Stomach (tissue), 9 donors: ENCODE measurements around the gene DSEL. TPM values are rescaled to one million over a fixed set of nuclear protein-coding genes. Genes with fewer than 3 reads are reported as not detected.

Source experiments
- DNase-seq, 2 donors: peaks; one replicate each; pipeline versions ENCODE4 v3.0.0 to v3.0.0-alpha.2; 2013 to 2019
- H3K27ac ChIP-seq, 5 donors: fragments of 200-600 bp in 4 of 5; sonication (generic) in 4 of 5; one replicate each; pipeline ENCODE4 v1.5.1; 2013 to 2019; ENCODE audit warnings: mild to moderate bottlenecking in 1 of 5, moderate library complexity in 1 of 5
- H3K27me3 ChIP-seq, 3 donors: fragments of 200-600 bp; sonication (generic); one replicate each; pipeline ENCODE4 v1.5.1; 2017 to 2019; ENCODE audit warnings: mixed run types in 1 of 3
- H3K36me3 ChIP-seq, 4 donors: fragments of 200-600 bp; sonication (generic); 1 replicate in 3 of 4; 2 replicates in 1 of 4; pipeline ENCODE4 v1.5.1; 2016 to 2019
- H3K4me1 ChIP-seq, 4 donors: fragments of 200-600 bp; sonication (generic); one replicate each; pipeline ENCODE4 v1.5.1; 2016 to 2019
- H3K4me3 ChIP-seq, 4 donors: fragments of 200-600 bp; sonication (generic) in 3 of 4; one replicate each; pipeline ENCODE4 v1.5.1; 2016 to 2019; ENCODE audit warnings: mild to moderate bottlenecking in 1 of 4
- H3K9me3 ChIP-seq, 4 donors: fragments of 200-600 bp; sonication (generic); one replicate each; pipeline ENCODE4 v1.5.1; 2016 to 2019
- EP300 ChIP-seq: sonication (generic); formaldehyde crosslinking; IDR thresholded peaks from one replicate; pipeline ENCODE4 v1.6.1; 2017; ENCODE audit warnings: antibody characterized with exemption
- POLR2A ChIP-seq, 4 donors: fragments of 450-650 bp; IDR thresholded peaks; one replicate each; pipeline ENCODE4 v1.6.1; 2016; ENCODE audit warnings: antibody characterized with exemption in 4 of 4, control low read depth in 2 of 4, mild to moderate bottlenecking in 1 of 4, moderate library complexity in 1 of 4
- POLR2AphosphoS5 ChIP-seq, 3 donors: sonication (generic); formaldehyde crosslinking; IDR thresholded peaks; one replicate each; pipeline ENCODE4 v1.6.1; 2016; ENCODE audit warnings: antibody characterized with exemption in 3 of 3
- WGBS, 5 donors: extraction: QIAGEN DNeasy Blood & Tissue Kit in 3 of 5; methylation state at CpG; one replicate each; pipeline versions ENCODE4 v1.1.5 to v1.1.7; 2013 to 2018; 5-methylcytosine and 5-hydroxymethylcytosine counted together
- intact Hi-C: fragments of 100-400 bp; cut with DNase I; formaldehyde crosslinking; loops from one replicate; pipeline ENCODE4 v1.15.1; 2023; ENCODE audit warnings: low total_unique reads
- polyA plus RNA-seq, 3 donors: library from polyadenylated mRNA; stranded (reverse); fragments of 200-250 nt; gene quantifications; one replicate each; pipeline ENCODE4 v1.2.3, GENCODE V29; 2013
- total RNA-seq, 5 donors: library from RNA; depleted of rRNA; stranded (reverse); fragments of >200 nt; gene quantifications; one replicate each; pipeline versions ENCODE4 v1.1.0 to v1.2.3, GENCODE V29; 2014 to 2016
- TF ChIP-seq, protein P1 (sequence below), 7 experiments: fragments of 450-650 bp in 4 of 7; fragments of 200-600 bp in 3 of 7; sonication (generic) in 3 of 7; IDR thresholded peaks; one replicate each; pipeline ENCODE4 v1.5.1; 2016 to 2019; ENCODE audit warnings: antibody characterized with exemption in 7 of 7, control low read depth in 2 of 7, mild to moderate bottlenecking in 1 of 7
- donor health status: healthy with polysubstance abuse.
- donor health status: Bipolar disorder and iron deficiency.
- donor health status: healthy.

DSEL gene
- total and polyA plus RNA-seq, 8 donors = 0.78 to 23.9 (median 4.6) TPM

DNA sequence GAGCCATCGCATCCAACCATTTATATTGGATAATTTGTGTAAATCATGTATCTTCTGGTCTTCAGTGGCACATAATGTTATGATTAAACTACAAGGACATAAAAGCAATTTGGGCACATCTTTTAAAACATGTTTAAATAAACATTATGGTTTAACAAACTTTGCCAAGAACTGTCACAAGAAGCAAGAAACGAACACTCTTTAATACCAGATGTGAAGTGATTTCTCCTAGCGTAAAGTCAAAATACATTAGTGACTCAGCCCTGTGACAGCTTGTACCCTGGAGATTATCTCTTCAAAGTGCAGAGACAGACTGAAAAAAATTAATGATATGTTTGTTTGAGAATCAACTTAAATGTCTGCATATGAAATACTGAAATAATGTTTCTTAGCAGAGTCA, 39.9 kb downstream of the DSEL start:
- H3K4me3 ChIP-seq = no peak overlapping the region
- H3K4me1 ChIP-seq = peaks cover 0 to 3% (median 0%) of the 10 kb centered on the region in 4 donors
- no peak overlapping the region for H3K27ac ChIP-seq
- no peak for TF ChIP-seq POLR2AphosphoS5 (IDR thresholded peaks at IDR 0.05)
- TF ChIP-seq POLR2A (IDR thresholded peaks at IDR 0.05) = no peak
- TF ChIP-seq, protein P1, sequence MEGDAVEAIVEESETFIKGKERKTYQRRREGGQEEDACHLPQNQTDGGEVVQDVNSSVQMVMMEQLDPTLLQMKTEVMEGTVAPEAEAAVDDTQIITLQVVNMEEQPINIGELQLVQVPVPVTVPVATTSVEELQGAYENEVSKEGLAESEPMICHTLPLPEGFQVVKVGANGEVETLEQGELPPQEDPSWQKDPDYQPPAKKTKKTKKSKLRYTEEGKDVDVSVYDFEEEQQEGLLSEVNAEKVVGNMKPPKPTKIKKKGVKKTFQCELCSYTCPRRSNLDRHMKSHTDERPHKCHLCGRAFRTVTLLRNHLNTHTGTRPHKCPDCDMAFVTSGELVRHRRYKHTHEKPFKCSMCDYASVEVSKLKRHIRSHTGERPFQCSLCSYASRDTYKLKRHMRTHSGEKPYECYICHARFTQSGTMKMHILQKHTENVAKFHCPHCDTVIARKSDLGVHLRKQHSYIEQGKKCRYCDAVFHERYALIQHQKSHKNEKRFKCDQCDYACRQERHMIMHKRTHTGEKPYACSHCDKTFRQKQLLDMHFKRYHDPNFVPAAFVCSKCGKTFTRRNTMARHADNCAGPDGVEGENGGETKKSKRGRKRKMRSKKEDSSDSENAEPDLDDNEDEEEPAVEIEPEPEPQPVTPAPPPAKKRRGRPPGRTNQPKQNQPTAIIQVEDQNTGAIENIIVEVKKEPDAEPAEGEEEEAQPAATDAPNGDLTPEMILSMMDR (IDR thresholded peaks at IDR 0.05) = no peak
- TF ChIP-seq EP300 = no peak
- H3K36me3 ChIP-seq = no peaks in the 10 kb centered on the region
- intact Hi-C loops = no loop called here
- H3K9me3 ChIP-seq = no peaks in the 10 kb centered on the region
- 62 to 75% (median 71%) methylated on average over 3 of the region's 3 CpGs for WGBS, 5 donors
- no peaks in the 10 kb centered on the region for H3K27me3 ChIP-seq
- no peak for DNase-seq

DNA sequence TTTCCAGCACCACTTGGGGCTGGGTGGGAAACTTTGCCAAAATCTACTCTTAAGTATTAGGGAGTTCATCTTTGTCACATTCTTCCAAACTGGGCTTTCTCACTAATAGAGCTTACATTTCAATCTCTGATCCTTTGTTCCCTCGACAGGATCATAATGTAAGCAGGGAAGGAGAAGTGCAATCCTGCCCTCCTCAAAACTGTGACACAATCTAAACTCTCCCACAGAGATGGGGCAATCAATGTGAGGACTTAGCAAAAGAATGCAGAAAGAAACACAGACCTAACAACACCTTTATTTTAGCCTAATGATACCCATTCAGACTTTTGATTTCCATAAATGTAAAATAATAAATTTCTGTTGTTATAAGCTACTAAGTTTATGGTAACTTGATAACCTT, 40.8 kb downstream of the DSEL start:
- 6 to 19% (median 15%) methylated on average over 1 of the region's 1 CpG for WGBS, 5 donors
- Histone ChIP-seq H3K9me3 (no peaks in the 10 kb centered on the region), H3K4me1 (peaks cover 0 to 3% (median 0%) of the 10 kb centered on the region in 4 donors), H3K4me3 (no peak overlapping the region), H3K27ac (no peak overlapping the region), H3K36me3 (no peaks in the 10 kb centered on the region), H3K27me3 (no peaks in the 10 kb centered on the region)
- DNase-seq = no peak
- intact Hi-C loops = no loop called here
- TF ChIP-seq, protein P1 (IDR thresholded peaks at IDR 0.05) = no peak
- no peak for TF ChIP-seq POLR2AphosphoS5 (IDR thresholded peaks at IDR 0.05)
- no peak for TF ChIP-seq POLR2A (IDR thresholded peaks at IDR 0.05)
- no peak for TF ChIP-seq EP300

- TF ChIP-seq, protein P1 (IDR thresholded peaks at IDR 0.05) = no peak
- no peak for TF ChIP-seq POLR2AphosphoS5 (IDR thresholded peaks at IDR 0.05)
- no peak for TF ChIP-seq EP300
- intact Hi-C loops = no loop called here
- DNase-seq = no peak
- H3K36me3 ChIP-seq = no peaks in the 10 kb centered on the region
- no peak overlapping the region for H3K27ac ChIP-seq
- H3K27me3 ChIP-seq = no peaks in the 10 kb centered on the region
- no peaks in the 10 kb centered on the region for H3K4me1 ChIP-seq
- H3K9me3 ChIP-seq = no peaks in the 10 kb centered on the region
- H3K4me3 ChIP-seq = no peak overlapping the region
Measured at GRCh38 chr18:67468038-67468437, 48.5 kb downstream of the DSEL start.

GRCh38 chr18:67467188-67467587, 49.3 kb downstream of the DSEL start:
- WGBS, 5 donors = 24 to 44% (median 38%) methylated on average over 1 of the region's 1 CpG
- intact Hi-C loops = no loop called here
- Histone ChIP-seq H3K27me3 (no peaks in the 10 kb centered on the region), H3K9me3 (no peaks in the 10 kb centered on the region), H3K36me3 (no peaks in the 10 kb centered on the region), H3K27ac (no peak overlapping the region), H3K4me1 (no peaks in the 10 kb centered on the region), H3K4me3 (no peak overlapping the region)
- TF ChIP-seq EP300 (no peak), POLR2AphosphoS5 (IDR thresholded peaks at IDR 0.05) (no peak), POLR2A (IDR thresholded peaks at IDR 0.05) (no peak)
- TF ChIP-seq, protein P1 (IDR thresholded peaks at IDR 0.05) = no peak
- no peak for DNase-seq
